Transverse colon (tissue), 4 donors: ENCODE measurements around the gene KRT78. TPM values are rescaled to one million over a fixed set of nuclear protein-coding genes. Genes with fewer than 3 reads are reported as not detected.
A peak's percentile ranks its signal among the peaks of the same experiment; 100 is the strongest.

ENCODE experiments used
- DNase-seq: peaks from one replicate; pipeline ENCODE4 v3.0.0-alpha.2; 2019
- H3K27ac ChIP-seq, 4 donors: fragments of 200-600 bp; sonication (generic); 2 replicates each; pipeline ENCODE4 v1.5.1; 2016 to 2018; ENCODE audit warnings: inconsistent platforms in 4 of 4
- H3K27me3 ChIP-seq: fragments of 200-600 bp; sonication (generic); 2 replicates; pipeline ENCODE4 v1.5.1; 2017; ENCODE audit warnings: inconsistent platforms
- H3K36me3 ChIP-seq, 4 donors: fragments of 200-600 bp; sonication (generic); 2 replicates each; pipeline ENCODE4 v1.5.1; 2017 to 2019; ENCODE audit warnings: inconsistent platforms in 4 of 4
- H3K4me1 ChIP-seq, 4 donors: fragments of 200-600 bp; sonication (generic); 2 replicates each; pipeline ENCODE4 v1.5.1; 2017 to 2020; ENCODE audit warnings: inconsistent platforms in 4 of 4
- H3K4me3 ChIP-seq, 4 donors: fragments of 200-600 bp; sonication (generic); 1 replicate in 1 of 4; 2 replicates in 3 of 4; pipeline versions ENCODE4 v1.5.1 to v1.6.1; 2017 to 2019; ENCODE audit warnings: inconsistent platforms in 4 of 4
- H3K9me3 ChIP-seq, 2 donors: fragments of 200-600 bp; sonication (generic); 2 replicates each; pipeline ENCODE4 v1.5.1; 2017 to 2019; ENCODE audit warnings: inconsistent platforms in 2 of 2
- EP300 ChIP-seq: sonication (generic); formaldehyde crosslinking; IDR thresholded peaks from one replicate; pipeline ENCODE4 v1.6.1; 2017; ENCODE audit warnings: antibody characterized with exemption, low read depth
- POLR2A ChIP-seq: fragments of 450-650 bp; IDR thresholded peaks from one replicate; pipeline ENCODE4 v1.6.1; 2016; ENCODE audit warnings: antibody characterized with exemption, mild to moderate bottlenecking, moderate library complexity
- POLR2AphosphoS5 ChIP-seq, 3 donors: sonication (generic); formaldehyde crosslinking; IDR thresholded peaks; one replicate each; pipeline ENCODE4 v1.6.1; 2016; ENCODE audit warnings: antibody characterized with exemption in 3 of 3
- WGBS, 2 donors: methylation state at CpG; one replicate each; pipeline ENCODE4 v1.1.5; 2018; ENCODE audit warnings: low coverage in 1 of 2; 5-methylcytosine and 5-hydroxymethylcytosine counted together
- in situ Hi-C, 4 donors: fragments of 200-750 bp; cut with MboI; loops; one replicate each; pipeline versions ENCODE4 v1.15.0 to v1.15.1; 2017; ENCODE audit warnings: low sequenced_read_pairs in 3 of 4, low pct_ligation_motif_present in 1 of 4, low pct_unique_long_range_greater_than_20kb in 1 of 4
- intact Hi-C: fragments of 100-400 bp; cut with DNase I; formaldehyde crosslinking; loops from one replicate; pipeline ENCODE4 v1.15.1; 2023; ENCODE audit warnings: low total_unique reads
- total RNA-seq, 4 donors: library from RNA; depleted of rRNA; stranded (reverse); fragments of >200 nt; gene quantifications; one replicate each; pipeline ENCODE4 v1.1.0, GENCODE V29; 2016
- TF ChIP-seq, protein P1 (sequence below), 5 experiments: fragments of 200-600 bp in 3 of 5; fragments of 450-650 bp in 2 of 5; sonication (generic) in 3 of 5; IDR thresholded peaks; 1 replicate in 2 of 5; 2 replicates in 3 of 5; pipeline ENCODE4 v1.5.1; 2016 to 2017; ENCODE audit warnings: antibody characterized with exemption in 5 of 5, inconsistent platforms in 3 of 5, mild to moderate bottlenecking in 2 of 5, moderate library complexity in 1 of 5

Gene KRT78
- total RNA-seq, 4 donors from 2014 or later: not detected

DNA sequence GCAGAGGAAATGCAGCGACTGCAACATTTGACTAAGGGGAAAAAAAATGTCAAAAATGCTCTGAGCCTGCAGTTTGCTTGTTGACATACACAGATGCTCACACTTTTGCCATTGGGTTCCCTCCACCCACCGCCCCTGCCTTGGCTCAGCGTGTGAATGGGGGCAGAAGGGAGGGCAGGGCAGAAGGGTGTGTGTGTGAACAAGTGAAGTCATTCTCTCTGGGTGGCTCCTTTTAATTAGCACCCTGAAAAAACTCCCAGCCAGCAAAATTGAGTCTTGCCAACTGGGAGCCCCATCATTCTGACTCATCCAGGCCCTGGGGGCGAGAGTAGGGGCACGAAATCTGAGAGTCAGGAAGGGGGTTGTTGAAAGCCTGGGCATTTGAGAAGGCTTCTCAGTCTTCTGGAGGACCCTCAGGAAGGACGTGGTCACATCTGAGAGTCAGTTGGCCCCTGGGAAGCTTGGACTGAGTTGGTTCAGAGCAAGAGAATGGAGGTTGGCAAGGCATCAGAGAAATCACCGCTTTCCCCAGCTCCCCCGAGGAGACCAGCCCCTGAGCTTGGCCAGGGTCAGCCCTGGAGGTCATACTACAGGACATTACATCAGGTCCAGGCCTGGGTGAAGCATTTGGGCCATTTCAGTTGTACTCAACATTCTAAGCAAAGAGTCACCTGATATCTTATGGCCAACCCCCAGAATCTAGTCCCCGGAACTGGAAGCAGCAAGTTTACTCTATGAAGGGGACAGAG lies 22.7 kb upstream of the KRT78 start:
- intact Hi-C loops: loop anchor here (5.0 to 10.0 kb wide), 3 partner anchors 289 to 643 kb away; no protein-coding TSS in a partner anchor
- in situ Hi-C loops: loop anchor here in 3 of 4 donors (10.0 to 25.0 kb wide), 4 partner anchors 287 to 717 kb away; partner anchors contain the start of gene KRT84 (in 2 of the 3)
- peak overlapping the region; percentile 73 to 97 (median 90) for H3K27ac ChIP-seq
- H3K9me3 ChIP-seq: no peaks in the 10 kb centered on the region
- WGBS, 2 donors: 33 to 47% methylated on average over 3 to 9 of the region's 9 CpGs
- no peak overlapping the region for H3K4me3 ChIP-seq
- no peaks in the 10 kb centered on the region for H3K27me3 ChIP-seq
- DNase-seq: peak; percentile 68
- H3K36me3 ChIP-seq: no peaks in the 10 kb centered on the region
- H3K4me1 ChIP-seq: peaks cover 20 to 61% (median 59%) of the 10 kb centered on the region in 4 donors
- TF ChIP-seq EP300 (no peak), POLR2A (peak; percentile 21), POLR2AphosphoS5 (IDR thresholded peaks at IDR 0.05) (peak in 2 of 3 donors; percentile 22 to 39)

DNA sequence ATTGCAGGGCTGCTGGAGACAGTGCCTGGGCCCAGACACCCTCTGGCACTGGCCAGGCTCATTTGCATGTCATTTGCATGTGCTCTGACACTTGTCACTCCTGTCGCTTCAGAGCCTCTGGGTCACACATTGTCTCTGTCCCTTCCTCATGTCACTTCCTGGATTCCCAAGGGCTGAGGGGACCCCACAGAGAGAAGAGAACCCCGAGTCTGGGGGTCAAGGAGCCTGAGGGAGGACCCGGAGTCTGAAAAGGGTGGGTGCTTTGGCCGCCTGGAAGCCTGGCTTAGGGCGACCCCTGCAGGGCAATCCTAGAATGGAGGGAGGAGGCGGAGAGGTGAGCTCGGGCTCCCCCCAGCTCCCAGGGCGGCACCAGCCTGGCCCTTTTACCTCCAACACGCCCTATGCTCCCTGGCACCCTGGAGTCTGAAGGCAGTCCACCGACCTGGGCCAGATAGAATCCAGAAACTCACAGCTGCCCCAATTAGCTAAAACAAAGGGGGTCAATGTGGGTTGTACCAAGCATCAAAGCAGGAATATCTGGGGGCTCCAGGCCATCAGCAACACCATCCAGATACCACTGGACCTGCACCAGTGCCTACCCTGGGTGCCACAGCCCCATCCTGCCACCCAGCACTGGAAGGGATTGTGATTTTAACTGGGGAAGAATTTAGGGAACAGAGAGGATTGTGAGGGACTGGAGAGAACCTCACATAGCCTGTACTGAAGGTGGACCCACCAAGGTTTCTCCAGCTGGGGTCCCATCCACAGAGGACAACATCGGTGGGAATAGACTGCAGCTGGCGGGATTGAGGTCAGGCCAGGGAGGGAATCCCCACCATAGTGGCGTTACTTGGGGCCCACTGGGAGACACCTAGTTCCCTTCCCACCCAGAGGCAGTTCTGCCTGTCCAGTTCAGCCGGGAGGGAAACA lies 21.8 kb upstream of the KRT78 start:
- no peaks in the 10 kb centered on the region for H3K36me3 ChIP-seq
- H3K4me3 ChIP-seq: no peak overlapping the region
- peak; percentile 91 for DNase-seq
- H3K9me3 ChIP-seq: no peaks in the 10 kb centered on the region
- H3K27ac ChIP-seq: peak overlapping the region; percentile 73 to 97 (median 90)
- peaks cover 20 to 61% (median 59%) of the 10 kb centered on the region in 4 donors for H3K4me1 ChIP-seq
- TF ChIP-seq, protein P1, sequence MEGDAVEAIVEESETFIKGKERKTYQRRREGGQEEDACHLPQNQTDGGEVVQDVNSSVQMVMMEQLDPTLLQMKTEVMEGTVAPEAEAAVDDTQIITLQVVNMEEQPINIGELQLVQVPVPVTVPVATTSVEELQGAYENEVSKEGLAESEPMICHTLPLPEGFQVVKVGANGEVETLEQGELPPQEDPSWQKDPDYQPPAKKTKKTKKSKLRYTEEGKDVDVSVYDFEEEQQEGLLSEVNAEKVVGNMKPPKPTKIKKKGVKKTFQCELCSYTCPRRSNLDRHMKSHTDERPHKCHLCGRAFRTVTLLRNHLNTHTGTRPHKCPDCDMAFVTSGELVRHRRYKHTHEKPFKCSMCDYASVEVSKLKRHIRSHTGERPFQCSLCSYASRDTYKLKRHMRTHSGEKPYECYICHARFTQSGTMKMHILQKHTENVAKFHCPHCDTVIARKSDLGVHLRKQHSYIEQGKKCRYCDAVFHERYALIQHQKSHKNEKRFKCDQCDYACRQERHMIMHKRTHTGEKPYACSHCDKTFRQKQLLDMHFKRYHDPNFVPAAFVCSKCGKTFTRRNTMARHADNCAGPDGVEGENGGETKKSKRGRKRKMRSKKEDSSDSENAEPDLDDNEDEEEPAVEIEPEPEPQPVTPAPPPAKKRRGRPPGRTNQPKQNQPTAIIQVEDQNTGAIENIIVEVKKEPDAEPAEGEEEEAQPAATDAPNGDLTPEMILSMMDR (IDR thresholded peaks at IDR 0.05): peak; percentile 57 to 92 (median 72)
- TF ChIP-seq EP300: no peak
- no peak for TF ChIP-seq POLR2A
- no peak for TF ChIP-seq POLR2AphosphoS5 (IDR thresholded peaks at IDR 0.05)
- 27 to 32% methylated on average over 3 to 14 of the region's 14 CpGs for WGBS, 2 donors
- in situ Hi-C loops: loop anchor here in 3 of 4 donors (10.0 to 25.0 kb wide), 4 partner anchors 286 to 716 kb away; partner anchors contain the start of gene KRT84 (in 2 of the 3)
- no peaks in the 10 kb centered on the region for H3K27me3 ChIP-seq
- intact Hi-C loops: loop anchor here (5.0 to 10.0 kb wide), 3 partner anchors 288 to 644 kb away; no protein-coding TSS in a partner anchor

DNA sequence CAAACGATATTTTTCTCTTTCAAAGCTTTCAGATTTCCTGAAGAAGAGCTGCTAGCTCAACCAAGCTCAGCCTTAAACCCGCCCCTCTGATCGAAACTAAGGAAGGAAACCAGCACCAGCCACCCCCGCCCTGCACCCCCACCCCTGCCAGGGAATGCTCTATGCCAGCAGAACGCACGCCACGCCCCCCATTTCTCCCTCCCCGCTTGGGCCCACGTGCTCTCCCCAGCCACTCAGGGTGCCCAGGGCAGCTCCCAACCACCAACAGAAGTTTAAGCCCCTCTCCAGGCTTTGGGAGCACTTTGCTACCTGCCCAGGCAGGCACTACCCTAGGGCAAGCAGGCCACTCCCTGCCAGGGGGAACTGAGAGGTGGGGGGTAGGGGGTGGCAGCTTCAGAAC lies 18.8 kb upstream of the KRT78 start:
- DNase-seq: peak; percentile 74
- H3K36me3 ChIP-seq: no peaks in the 10 kb centered on the region
- H3K4me3 ChIP-seq: no peak overlapping the region
- TF ChIP-seq, protein P1 (IDR thresholded peaks at IDR 0.05): no peak
- TF ChIP-seq POLR2AphosphoS5 (IDR thresholded peaks at IDR 0.05) (no peak), EP300 (no peak), POLR2A (no peak)
- no peaks in the 10 kb centered on the region for H3K9me3 ChIP-seq
- intact Hi-C loops (no loop called here), in situ Hi-C loops (loop anchor here in 2 of 4 donors (10.0 to 25.0 kb wide), 2 partner anchors 480 to 483 kb away; partner anchors contain the start of gene KRT84 (in 2 of the 2))
- H3K27me3 ChIP-seq: no peaks in the 10 kb centered on the region
- H3K27ac ChIP-seq: peak overlapping the region in 2 of 4 donors; percentile 37 to 53
- 10 to 25% methylated on average over 2 to 9 of the region's 9 CpGs for WGBS, 2 donors
- H3K4me1 ChIP-seq: peaks cover 16 to 37% (median 35%) of the 10 kb centered on the region in 4 donors

DNA sequence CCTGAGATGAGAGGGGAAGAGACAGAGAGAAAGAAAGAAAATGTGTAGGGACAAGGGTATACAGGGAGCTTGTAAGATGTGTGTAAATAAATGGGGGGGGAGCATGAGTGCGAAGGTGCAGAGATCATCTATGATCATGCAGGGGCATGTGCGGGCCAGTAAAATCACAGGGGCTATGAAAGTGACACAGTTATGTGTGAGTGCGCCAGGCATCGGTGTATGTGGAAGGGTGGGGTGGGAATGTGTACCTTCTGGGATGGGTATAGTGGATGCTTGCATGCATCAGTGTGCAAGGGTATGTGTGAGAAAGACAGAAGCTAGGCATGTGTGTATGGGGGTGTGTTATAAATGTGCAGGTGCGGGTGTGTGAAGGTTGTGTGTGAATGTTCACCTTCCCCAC lies 18.4 kb upstream of the KRT78 start:
- TF ChIP-seq POLR2A (no peak), EP300 (no peak), POLR2AphosphoS5 (IDR thresholded peaks at IDR 0.05) (no peak)
- TF ChIP-seq, protein P1 (IDR thresholded peaks at IDR 0.05): no peak
- 64 to 83% methylated on average over 3 to 5 of the region's 5 CpGs for WGBS, 2 donors
- H3K4me1 ChIP-seq: peaks cover 14 to 32% (median 30%) of the 10 kb centered on the region in 4 donors
- no peaks in the 10 kb centered on the region for H3K36me3 ChIP-seq
- no peaks in the 10 kb centered on the region for H3K27me3 ChIP-seq
- DNase-seq: no peak
- H3K9me3 ChIP-seq: no peaks in the 10 kb centered on the region
- H3K4me3 ChIP-seq: no peak overlapping the region
- intact Hi-C loops: no loop called here
- H3K27ac ChIP-seq: peak overlapping the region in 2 of 4 donors; percentile 37 to 53
- in situ Hi-C loops: loop anchor here in 2 of 4 donors (10.0 to 25.0 kb wide), 2 partner anchors 480 to 482 kb away; partner anchors contain the start of gene KRT84 (in 2 of the 2)
